GM23338 (cell line): Measurements from ENCODE around the gene APBB1IP. TPM values are rescaled to one million over a fixed set of nuclear protein-coding genes. Genes with fewer than 3 reads are reported as not detected.

Experiments used
- ATAC-seq: fragments of 200-7000 bp; cut with Tn5 transposase; 3 replicates; pipeline ENCODE4 v1.9.1; 2020
- DNase-seq: peaks from one replicate; pipeline ENCODE4 v3.0.0-alpha.2; 2015; ENCODE audit warnings: low spot score
- H2AFZ ChIP-seq: fragments of 200-600 bp; sonication (generic); 2 replicates; pipeline ENCODE4 v1.8.0; 2016; ENCODE audit warnings: antibody characterized with exemption, mild to moderate bottlenecking, moderate library complexity
- H3F3A ChIP-seq: fragments of 200-600 bp; sonication (generic); replicated peaks from 2 replicates; pipeline ENCODE4 v1.8.0; 2017; ENCODE audit warnings: antibody characterized with exemption, mixed run types, low read depth
- H3K27ac ChIP-seq: fragments of 200-600 bp; sonication (generic); 2 replicates; pipeline ENCODE4 v1.6.1; 2016; ENCODE audit warnings: low read depth
- H3K27me3 ChIP-seq: fragments of 200-600 bp; sonication (generic); 2 replicates; pipeline ENCODE4 v1.8.0; 2016; ENCODE audit warnings: mild to moderate bottlenecking, mixed run types, moderate library complexity; ENCODE audit not compliant: insufficient read depth
- H3K36me3 ChIP-seq: fragments of 200-600 bp; sonication (generic); 2 replicates; pipeline ENCODE4 v1.8.0; 2016; ENCODE audit warnings: mild to moderate bottlenecking; ENCODE audit not compliant: insufficient read depth
- H3K4me1 ChIP-seq: fragments of 200-600 bp; sonication (generic); 2 replicates; pipeline ENCODE4 v1.8.0; 2016; ENCODE audit warnings: mild to moderate bottlenecking, moderate library complexity; ENCODE audit not compliant: insufficient read depth
- H3K4me2 ChIP-seq: fragments of 200-600 bp; sonication (generic); 2 replicates; pipeline ENCODE4 v1.7.1; 2017; ENCODE audit warnings: mixed run types
- H3K4me3 ChIP-seq: fragments of 200-600 bp; sonication (generic); 2 replicates; pipeline ENCODE4 v1.6.1; 2016; ENCODE audit warnings: mixed run types
- H3K79me2 ChIP-seq: fragments of 200-600 bp; sonication (generic); replicated peaks from 2 replicates; pipeline ENCODE4 v1.8.0; 2017; ENCODE audit warnings: mild to moderate bottlenecking; ENCODE audit not compliant: insufficient read depth
- H3K9me2 ChIP-seq: fragments of 200-600 bp; sonication (generic); 2 replicates; pipeline ENCODE4 v1.8.0; 2017; ENCODE audit not compliant: insufficient read depth
- H4K20me1 ChIP-seq: fragments of 200-600 bp; sonication (generic); replicated peaks from 2 replicates; pipeline ENCODE4 v1.8.0; 2017; ENCODE audit warnings: mild to moderate bottlenecking; ENCODE audit not compliant: insufficient read depth
- H3K27ac Mint-ChIP-seq: 2 replicates; pipeline ENCODE4 v1.8.0; 2020; ENCODE audit warnings: inconsistent platforms, mild to moderate bottlenecking, moderate library complexity, mixed read lengths
- H3K27me3 Mint-ChIP-seq: 3 replicates; pipeline ENCODE4 v1.8.0; 2022; ENCODE audit warnings: low read depth, mild to moderate bottlenecking, moderate library complexity, mixed read lengths, inconsistent platforms; ENCODE audit not compliant: insufficient read depth, poor library complexity
- H3K36me3 Mint-ChIP-seq: 3 replicates; pipeline ENCODE4 v1.8.0; 2021; ENCODE audit warnings: low read depth, mild to moderate bottlenecking, inconsistent platforms, moderate library complexity, mixed read lengths
- H3K4me1 Mint-ChIP-seq: 3 replicates; pipeline ENCODE4 v1.8.0; 2020; ENCODE audit warnings: mild to moderate bottlenecking, inconsistent platforms, mixed read lengths
- H3K4me3 Mint-ChIP-seq: 3 replicates; pipeline ENCODE4 v1.8.0; 2021; ENCODE audit warnings: moderate library complexity, mild to moderate bottlenecking, inconsistent platforms, mixed read lengths
- H3K9me3 Mint-ChIP-seq: 3 replicates; pipeline ENCODE4 v1.8.0; 2020; ENCODE audit warnings: moderate library complexity, mild to moderate bottlenecking, inconsistent platforms, mixed read lengths
- CREB1 ChIP-seq: fragments of 250-450 bp; sonication (Bioruptor Pico); IDR thresholded peaks from 2 replicates; pipeline ENCODE4 v1.5.0; 2020; ENCODE audit warnings: low read depth, mild to moderate bottlenecking, moderate library complexity
- CTCF ChIP-seq, 2 experiments: fragments of 200-600 bp in 1 of 2; sonication (generic) in 1 of 2; conservative IDR thresholded peaks; 2 replicates each; pipeline versions ENCODE4 v1.5.1 to v1.6.1; 2016 to 2017; ENCODE audit warnings: antibody characterized with exemption in 2 of 2, low read depth in 2 of 2, mild to moderate bottlenecking in 2 of 2, moderate library complexity in 1 of 2
- ETS1 ChIP-seq: IDR thresholded peaks from 2 replicates; pipeline ENCODE4 v1.6.1; 2016; ENCODE audit warnings: antibody characterized with exemption
- EZH2 ChIP-seq: fragments of 200-600 bp; sonication (generic); IDR thresholded peaks from one replicate; pipeline ENCODE4 v1.8.0; 2017; ENCODE audit warnings: antibody characterized with exemption, mild to moderate bottlenecking, low read depth; ENCODE audit not compliant: unreplicated experiment
- JUNB ChIP-seq: IDR thresholded peaks from one replicate; pipeline ENCODE4 v1.6.1; 2016; ENCODE audit warnings: antibody characterized with exemption; ENCODE audit not compliant: unreplicated experiment
- NANOG ChIP-seq: IDR thresholded peaks from 2 replicates; pipeline ENCODE4 v1.6.1; 2016; ENCODE audit warnings: antibody characterized with exemption, borderline replicate concordance
- REST ChIP-seq: IDR thresholded peaks from one replicate; pipeline ENCODE4 v1.6.1; 2018; ENCODE audit warnings: antibody characterized with exemption; ENCODE audit not compliant: unreplicated experiment
- ZNF114 ChIP-seq: fragments of 250-450 bp; sonication (Bioruptor Pico); IDR thresholded peaks from 2 replicates; pipeline ENCODE4 v1.5.0; 2020; ENCODE audit warnings: mild to moderate bottlenecking, moderate library complexity
- ZNF331 ChIP-seq: fragments of 250-450 bp; sonication (Bioruptor Pico); IDR thresholded peaks from 2 replicates; pipeline ENCODE4 v1.5.0; 2020; ENCODE audit warnings: low read depth, mild to moderate bottlenecking, moderate library complexity
- polyA plus RNA-seq: library from polyadenylated mRNA; unstranded; fragments of >200 nt; fragmentation: Nextera tagmentation; extraction: Ambion mirVana; gene quantifications from 2 replicates; pipeline ENCODE4 v1.2.1, GENCODE V29; 2016
- total RNA-seq: library from RNA; depleted of rRNA; stranded (reverse); fragments of >200 nt; shearing (Covaris generic); gene quantifications from 2 replicates; pipeline ENCODE4 v1.2.3, GENCODE V29; 2014
- TF ChIP-seq, protein P1 (sequence below): fragments of 250-450 bp; sonication (Bioruptor Pico); IDR thresholded peaks from 2 replicates; pipeline ENCODE4 v1.5.0; 2020; ENCODE audit warnings: mild to moderate bottlenecking, moderate library complexity

Gene APBB1IP
- total and polyA plus RNA-seq, 2 experiments from 2014 or later, result 0.14 to 0.16 TPM

DNA sequence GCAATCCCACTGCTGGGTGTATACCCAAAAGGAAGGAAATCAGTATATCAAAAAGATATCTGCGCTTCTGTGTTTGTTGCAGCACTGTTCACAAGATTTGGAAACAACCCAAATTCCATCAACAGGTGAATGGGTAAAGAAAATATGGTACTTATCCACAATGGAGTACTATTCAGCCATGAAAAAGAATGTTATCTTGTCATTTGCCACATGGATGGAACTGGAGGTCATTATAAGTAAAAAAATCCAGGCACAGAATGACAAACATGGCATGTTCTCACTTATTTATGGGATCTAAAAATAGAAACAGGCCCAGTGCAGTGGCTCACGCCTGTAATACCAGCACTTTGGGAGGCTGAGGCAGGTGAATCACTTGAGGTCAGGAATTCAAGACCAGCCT, 15.7 kb downstream of the APBB1IP start:
- no peaks in the 10 kb centered on the region for H3K27me3 ChIP-seq
- H3K79me2 ChIP-seq, result no peaks in the 10 kb centered on the region
- Mint-ChIP-seq H3K4me3 (no peak overlapping the region), H3K4me1 (no peaks in the 10 kb centered on the region), H3K36me3 (no peaks in the 10 kb centered on the region), H3K27ac (no peak overlapping the region), H3K27me3 (no peaks in the 10 kb centered on the region), H3K9me3 (no peaks in the 10 kb centered on the region)
- H4K20me1 ChIP-seq, result no peaks in the 10 kb centered on the region
- DNase-seq (no peak), ATAC-seq (no peak)
- H3K4me1 ChIP-seq, result no peaks in the 10 kb centered on the region
- no peaks in the 10 kb centered on the region for H3K36me3 ChIP-seq
- no peak overlapping the region for H3K4me2 ChIP-seq
- H3K27ac ChIP-seq, result no peak overlapping the region
- H3K9me2 ChIP-seq, result no peaks in the 10 kb centered on the region
- H2AFZ ChIP-seq, result no peak overlapping the region
- H3F3A ChIP-seq, result no peaks in the 10 kb centered on the region
- H3K4me3 ChIP-seq, result no peak overlapping the region
- no peak for TF ChIP-seq EZH2
- TF ChIP-seq NANOG, result no peak

GRCh38 chr10:26454891-26455290, 16.8 kb downstream of the APBB1IP start:
- no peak overlapping the region for H3K27ac Mint-ChIP-seq
- Histone ChIP-seq H3K79me2 (no peaks in the 10 kb centered on the region), H3K9me2 (no peaks in the 10 kb centered on the region), H3F3A (no peaks in the 10 kb centered on the region), H4K20me1 (no peaks in the 10 kb centered on the region), H3K4me1 (no peaks in the 10 kb centered on the region), H3K4me3 (no peak overlapping the region), H3K27me3 (no peaks in the 10 kb centered on the region), H3K4me2 (no peak overlapping the region), H3K36me3 (no peaks in the 10 kb centered on the region), H2AFZ (no peak overlapping the region), H3K27ac (no peak overlapping the region)
- no peaks in the 10 kb centered on the region for H3K36me3 Mint-ChIP-seq
- DNase-seq (no peak), ATAC-seq (no peak)
- H3K4me3 Mint-ChIP-seq, result no peak overlapping the region
- H3K9me3 Mint-ChIP-seq, result no peaks in the 10 kb centered on the region; the same call in 2 of the 3 replicates
- no peaks in the 10 kb centered on the region for H3K4me1 Mint-ChIP-seq
- H3K27me3 Mint-ChIP-seq, result no peaks in the 10 kb centered on the region
- TF ChIP-seq ZNF331 (CRISPR knock-in tag) (no peak), REST (no peak), CREB1 (CRISPR knock-in tag) (no peak), NANOG (no peak), EZH2 (no peak), ZNF114 (CRISPR knock-in tag) (no peak), CTCF (conservative IDR thresholded peaks at IDR 0.05; ENCODE audit: low read depth in 2 of 2) (no peak), ETS1 (no peak), JUNB (no peak)
- TF ChIP-seq, protein P1, sequence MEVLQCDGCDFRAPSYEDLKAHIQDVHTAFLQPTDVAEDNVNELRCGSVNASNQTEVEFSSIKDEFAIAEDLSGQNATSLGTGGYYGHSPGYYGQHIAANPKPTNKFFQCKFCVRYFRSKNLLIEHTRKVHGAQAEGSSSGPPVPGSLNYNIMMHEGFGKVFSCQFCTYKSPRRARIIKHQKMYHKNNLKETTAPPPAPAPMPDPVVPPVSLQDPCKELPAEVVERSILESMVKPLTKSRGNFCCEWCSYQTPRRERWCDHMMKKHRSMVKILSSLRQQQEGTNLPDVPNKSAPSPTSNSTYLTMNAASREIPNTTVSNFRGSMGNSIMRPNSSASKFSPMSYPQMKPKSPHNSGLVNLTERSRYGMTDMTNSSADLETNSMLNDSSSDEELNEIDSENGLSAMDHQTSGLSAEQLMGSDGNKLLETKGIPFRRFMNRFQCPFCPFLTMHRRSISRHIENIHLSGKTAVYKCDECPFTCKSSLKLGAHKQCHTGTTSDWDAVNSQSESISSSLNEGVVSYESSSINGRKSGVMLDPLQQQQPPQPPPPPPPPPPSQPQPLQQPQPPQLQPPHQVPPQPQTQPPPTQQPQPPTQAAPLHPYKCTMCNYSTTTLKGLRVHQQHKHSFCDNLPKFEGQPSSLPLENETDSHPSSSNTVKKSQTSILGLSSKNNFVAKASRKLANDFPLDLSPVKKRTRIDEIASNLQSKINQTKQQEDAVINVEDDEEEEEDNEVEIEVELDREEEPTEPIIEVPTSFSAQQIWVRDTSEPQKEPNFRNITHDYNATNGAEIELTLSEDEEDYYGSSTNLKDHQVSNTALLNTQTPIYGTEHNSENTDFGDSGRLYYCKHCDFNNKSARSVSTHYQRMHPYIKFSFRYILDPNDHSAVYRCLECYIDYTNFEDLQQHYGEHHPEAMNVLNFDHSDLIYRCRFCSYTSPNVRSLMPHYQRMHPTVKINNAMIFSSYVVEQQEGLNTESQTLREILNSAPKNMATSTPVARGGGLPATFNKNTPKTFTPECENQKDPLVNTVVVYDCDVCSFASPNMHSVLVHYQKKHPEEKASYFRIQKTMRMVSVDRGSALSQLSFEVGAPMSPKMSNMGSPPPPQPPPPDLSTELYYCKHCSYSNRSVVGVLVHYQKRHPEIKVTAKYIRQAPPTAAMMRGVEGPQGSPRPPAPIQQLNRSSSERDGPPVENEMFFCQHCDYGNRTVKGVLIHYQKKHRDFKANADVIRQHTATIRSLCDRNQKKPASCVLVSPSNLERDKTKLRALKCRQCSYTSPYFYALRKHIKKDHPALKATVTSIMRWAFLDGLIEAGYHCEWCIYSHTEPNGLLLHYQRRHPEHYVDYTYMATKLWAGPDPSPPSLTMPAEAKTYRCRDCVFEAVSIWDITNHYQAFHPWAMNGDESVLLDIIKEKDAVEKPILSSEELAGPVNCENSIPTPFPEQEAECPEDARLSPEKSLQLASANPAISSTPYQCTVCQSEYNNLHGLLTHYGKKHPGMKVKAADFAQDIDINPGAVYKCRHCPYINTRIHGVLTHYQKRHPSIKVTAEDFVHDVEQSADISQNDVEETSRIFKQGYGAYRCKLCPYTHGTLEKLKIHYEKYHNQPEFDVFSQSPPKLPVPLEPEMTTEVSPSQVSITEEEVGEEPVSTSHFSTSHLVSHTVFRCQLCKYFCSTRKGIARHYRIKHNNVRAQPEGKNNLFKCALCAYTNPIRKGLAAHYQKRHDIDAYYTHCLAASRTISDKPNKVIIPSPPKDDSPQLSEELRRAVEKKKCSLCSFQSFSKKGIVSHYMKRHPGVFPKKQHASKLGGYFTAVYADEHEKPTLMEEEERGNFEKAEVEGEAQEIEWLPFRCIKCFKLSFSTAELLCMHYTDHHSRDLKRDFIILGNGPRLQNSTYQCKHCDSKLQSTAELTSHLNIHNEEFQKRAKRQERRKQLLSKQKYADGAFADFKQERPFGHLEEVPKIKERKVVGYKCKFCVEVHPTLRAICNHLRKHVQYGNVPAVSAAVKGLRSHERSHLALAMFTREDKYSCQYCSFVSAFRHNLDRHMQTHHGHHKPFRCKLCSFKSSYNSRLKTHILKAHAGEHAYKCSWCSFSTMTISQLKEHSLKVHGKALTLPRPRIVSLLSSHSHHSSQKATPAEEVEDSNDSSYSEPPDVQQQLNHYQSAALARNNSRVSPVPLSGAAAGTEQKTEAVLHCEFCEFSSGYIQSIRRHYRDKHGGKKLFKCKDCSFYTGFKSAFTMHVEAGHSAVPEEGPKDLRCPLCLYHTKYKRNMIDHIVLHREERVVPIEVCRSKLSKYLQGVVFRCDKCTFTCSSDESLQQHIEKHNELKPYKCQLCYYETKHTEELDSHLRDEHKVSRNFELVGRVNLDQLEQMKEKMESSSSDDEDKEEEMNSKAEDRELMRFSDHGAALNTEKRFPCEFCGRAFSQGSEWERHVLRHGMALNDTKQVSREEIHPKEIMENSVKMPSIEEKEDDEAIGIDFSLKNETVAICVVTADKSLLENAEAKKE (CRISPR knock-in tag), result no peak
